Adrenal gland (tissue), 5 donors: ENCODE measurements around the gene COL6A6.

Experiments used
- POLR2A ChIP-seq, 2 donors: fragments of 450-650 bp; IDR thresholded peaks; one replicate each; pipeline ENCODE4 v1.6.1; 2017; ENCODE audit warnings: antibody characterized with exemption in 2 of 2, mild to moderate bottlenecking in 2 of 2, moderate library complexity in 1 of 2
- TF ChIP-seq, protein P1 (sequence below), 6 experiments: fragments of 450-650 bp in 4 of 6; fragments of 200-600 bp in 2 of 6; sonication (generic) in 1 of 6; IDR thresholded peaks; 1 replicate in 5 of 6; 2 replicates in 1 of 6; pipeline versions ENCODE4 v1.5.1 to v1.8.0; 2016 to 2021; ENCODE audit warnings: antibody characterized with exemption in 6 of 6, mild to moderate bottlenecking in 2 of 6, moderate library complexity in 1 of 6
- donor health status: DM: no; HTN: no; CAD: no.

DNA sequence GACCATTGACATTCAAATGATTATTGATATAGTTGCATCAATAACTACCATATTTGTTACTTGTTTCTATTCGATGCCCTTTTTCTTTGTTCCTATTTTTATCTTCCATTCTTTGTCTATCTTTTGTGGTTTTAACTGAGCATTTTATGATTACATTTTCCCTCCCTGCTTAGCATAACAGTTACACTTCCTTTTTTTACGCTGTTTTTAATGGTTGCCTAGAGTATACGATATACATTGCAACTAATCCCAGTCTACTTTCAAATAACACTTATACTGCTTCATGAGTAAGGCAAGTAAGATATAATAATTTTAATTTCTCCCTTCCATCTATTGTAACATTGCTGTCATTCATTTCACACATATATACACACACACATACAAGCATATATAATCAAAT, 26.3 kb downstream of the COL6A6 start:
- TF ChIP-seq, protein P1, sequence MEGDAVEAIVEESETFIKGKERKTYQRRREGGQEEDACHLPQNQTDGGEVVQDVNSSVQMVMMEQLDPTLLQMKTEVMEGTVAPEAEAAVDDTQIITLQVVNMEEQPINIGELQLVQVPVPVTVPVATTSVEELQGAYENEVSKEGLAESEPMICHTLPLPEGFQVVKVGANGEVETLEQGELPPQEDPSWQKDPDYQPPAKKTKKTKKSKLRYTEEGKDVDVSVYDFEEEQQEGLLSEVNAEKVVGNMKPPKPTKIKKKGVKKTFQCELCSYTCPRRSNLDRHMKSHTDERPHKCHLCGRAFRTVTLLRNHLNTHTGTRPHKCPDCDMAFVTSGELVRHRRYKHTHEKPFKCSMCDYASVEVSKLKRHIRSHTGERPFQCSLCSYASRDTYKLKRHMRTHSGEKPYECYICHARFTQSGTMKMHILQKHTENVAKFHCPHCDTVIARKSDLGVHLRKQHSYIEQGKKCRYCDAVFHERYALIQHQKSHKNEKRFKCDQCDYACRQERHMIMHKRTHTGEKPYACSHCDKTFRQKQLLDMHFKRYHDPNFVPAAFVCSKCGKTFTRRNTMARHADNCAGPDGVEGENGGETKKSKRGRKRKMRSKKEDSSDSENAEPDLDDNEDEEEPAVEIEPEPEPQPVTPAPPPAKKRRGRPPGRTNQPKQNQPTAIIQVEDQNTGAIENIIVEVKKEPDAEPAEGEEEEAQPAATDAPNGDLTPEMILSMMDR (IDR thresholded peaks at IDR 0.05): no peak
- no peak for TF ChIP-seq POLR2A (IDR thresholded peaks at IDR 0.05)
